GM12891 (cell line): ENCODE results near the gene GMCL1.

Experiments used
- POLR2A ChIP-seq: IDR thresholded peaks from 2 replicates; pipeline ENCODE4 v1.6.1; 2011; ENCODE audit warnings: low read depth, low read length, control low read depth
- POLR2AphosphoS5 ChIP-seq: IDR thresholded peaks from 2 replicates; pipeline ENCODE4 v1.6.1; 2011; ENCODE audit warnings: low read depth, low read length, control low read depth
- POU2F2 ChIP-seq: IDR thresholded peaks from 2 replicates; pipeline ENCODE4 v1.6.1; 2011; ENCODE audit warnings: low read depth, mild to moderate bottlenecking, control low read depth, low read length, moderate library complexity

DNA sequence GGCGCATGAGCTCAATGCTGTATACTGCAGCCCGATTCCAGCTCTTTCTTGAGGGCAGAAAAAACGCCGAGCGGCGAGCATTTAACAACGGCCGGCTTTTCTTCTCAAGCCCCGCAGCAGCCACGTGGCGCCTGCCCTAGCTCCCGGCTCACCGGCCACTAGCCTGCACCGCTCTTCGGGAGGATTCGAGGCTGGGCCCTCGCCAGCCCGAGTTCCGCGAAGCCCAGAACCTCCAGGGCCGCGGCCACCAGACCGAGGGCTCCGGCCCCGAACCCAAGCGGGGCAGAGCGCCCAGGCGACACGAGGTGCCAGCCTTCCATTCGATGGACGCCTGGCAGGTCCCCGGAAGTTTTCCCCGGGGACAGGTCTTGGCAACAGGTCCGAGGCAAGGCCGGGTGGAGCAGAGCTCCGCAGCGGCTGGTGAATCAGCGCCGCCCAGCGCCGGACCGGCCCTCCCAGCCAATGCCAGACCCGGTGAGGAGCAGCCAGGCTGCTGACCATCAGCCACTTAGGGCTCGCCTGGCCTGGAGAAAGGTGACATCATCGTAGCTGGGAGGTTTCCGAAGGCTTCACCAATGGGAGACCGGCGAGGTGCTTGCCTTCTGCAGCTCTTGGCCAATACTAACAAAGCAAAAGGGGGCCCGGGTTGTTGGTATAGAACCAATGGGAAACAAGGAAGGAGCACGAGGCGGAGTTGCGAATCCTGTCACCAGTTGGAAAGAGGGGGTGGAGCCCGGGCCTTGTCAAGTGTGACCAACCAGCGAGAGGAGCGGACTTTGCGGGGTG, 84.9 kb downstream of the GMCL1 start:
- TF ChIP-seq POLR2A (peak; percentile 78), POLR2AphosphoS5 (peak; percentile 62), POU2F2 (peak; percentile 23; the same call in 1 of the 2 replicates)
